ENCODE results near the gene SLC7A6OS. TPM values are rescaled to one million over a fixed set of nuclear protein-coding genes. Genes with fewer than 3 reads are reported as not detected.

The SLC7A6OS gene
- total RNA-seq, 2 donors from 2014 or later, result 21.3 to 21.8 TPM

- H3K27me3 Mint-ChIP-seq, result no peaks in the 10 kb centered on the region
- no peak overlapping the region for H3K27ac Mint-ChIP-seq
- ATAC-seq (replicated peaks), result no peak
- H3K4me1 Mint-ChIP-seq, result no peaks in the 10 kb centered on the region
- peaks cover 99% of the 10 kb centered on the region for H3K36me3 Mint-ChIP-seq (ENCODE audit: low read depth)
- H3K4me3 Mint-ChIP-seq, result no peak overlapping the region
- no peaks in the 10 kb centered on the region for H3K9me3 Mint-ChIP-seq
Measured at GRCh38 chr16:68349838-68350410, 39.2 kb upstream of the SLC7A6OS start.

GRCh38 chr16:68348639-68349445 is 38.1 kb upstream of the SLC7A6OS start:
- Mint-ChIP-seq H3K4me3 (no peak overlapping the region), H3K27ac (no peak overlapping the region), H3K4me1 (no peaks in the 10 kb centered on the region), H3K36me3 (ENCODE audit: low read depth) (peaks cover 97% of the 10 kb centered on the region), H3K9me3 (no peaks in the 10 kb centered on the region), H3K27me3 (no peaks in the 10 kb centered on the region)
- ATAC-seq (replicated peaks), result no peak

- H3K27ac Mint-ChIP-seq, result no peak overlapping the region
- no peaks in the 10 kb centered on the region for H3K27me3 Mint-ChIP-seq
- H3K36me3 Mint-ChIP-seq (ENCODE audit: low read depth), result peaks cover 96% of the 10 kb centered on the region
- ATAC-seq (replicated peaks), result no peak
- no peaks in the 10 kb centered on the region for H3K4me1 Mint-ChIP-seq
- no peaks in the 10 kb centered on the region for H3K9me3 Mint-ChIP-seq
- no peak overlapping the region for H3K4me3 Mint-ChIP-seq
Measured at GRCh38 chr16:68347605-68348004, 36.9 kb upstream of the SLC7A6OS start.

- Mint-ChIP-seq H3K4me3 (no peak overlapping the region), H3K4me1 (no peaks in the 10 kb centered on the region), H3K9me3 (no peaks in the 10 kb centered on the region), H3K27ac (no peak overlapping the region), H3K36me3 (ENCODE audit: low read depth) (peaks cover 96% of the 10 kb centered on the region), H3K27me3 (no peaks in the 10 kb centered on the region)
- ATAC-seq (replicated peaks), result no peak
Measured at GRCh38 chr16:68346892-68347480, 36.2 kb upstream of the SLC7A6OS start.

DNA sequence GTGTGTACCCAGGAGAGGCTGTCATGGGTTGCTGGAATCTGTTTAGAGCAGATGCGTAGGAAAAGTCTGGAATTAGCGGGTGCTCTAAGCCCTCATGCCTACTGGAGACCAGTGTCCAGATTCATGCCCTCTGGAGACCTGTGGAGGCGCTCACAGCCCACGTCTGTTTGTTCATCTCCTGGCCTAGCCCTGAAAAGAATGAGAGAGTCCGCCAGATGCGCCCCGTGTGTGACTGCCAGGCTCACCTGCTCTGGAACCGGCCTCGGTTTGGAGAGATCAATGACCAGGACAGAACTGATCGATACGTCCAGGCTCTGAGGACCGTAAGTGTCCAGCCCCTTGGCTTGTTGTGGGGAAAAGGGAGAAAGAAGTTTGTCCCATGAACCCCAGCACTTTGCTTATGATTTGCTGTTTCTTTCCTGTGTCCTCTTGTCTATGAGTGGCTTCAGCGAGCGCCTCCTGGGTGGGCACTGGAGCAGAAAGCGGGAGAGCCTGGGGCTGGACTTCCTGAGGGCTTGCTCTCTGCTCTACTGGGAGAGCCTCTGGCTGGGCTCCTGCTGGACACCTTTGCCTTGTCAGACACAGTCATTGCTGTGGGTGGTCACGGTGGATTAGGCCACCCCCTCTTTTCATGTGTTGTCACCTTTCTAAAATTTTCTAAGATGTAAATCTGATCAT is 35.4 kb upstream of the SLC7A6OS start:
- H3K4me1 Mint-ChIP-seq, result no peaks in the 10 kb centered on the region
- no peak overlapping the region for H3K4me3 Mint-ChIP-seq
- H3K9me3 Mint-ChIP-seq, result no peaks in the 10 kb centered on the region
- no peaks in the 10 kb centered on the region for H3K27me3 Mint-ChIP-seq
- no peak overlapping the region for H3K27ac Mint-ChIP-seq
- H3K36me3 Mint-ChIP-seq (ENCODE audit: low read depth), result peaks cover 96% of the 10 kb centered on the region
- ATAC-seq (replicated peaks), result no peak

GRCh38 chr16:68345351-68345810 is 34.6 kb upstream of the SLC7A6OS start:
- no peak for ATAC-seq (replicated peaks)
- no peaks in the 10 kb centered on the region for H3K27me3 Mint-ChIP-seq
- H3K36me3 Mint-ChIP-seq (ENCODE audit: low read depth), result peaks cover 96% of the 10 kb centered on the region
- H3K27ac Mint-ChIP-seq, result no peak overlapping the region
- no peaks in the 10 kb centered on the region for H3K4me1 Mint-ChIP-seq
- H3K4me3 Mint-ChIP-seq, result no peak overlapping the region
- H3K9me3 Mint-ChIP-seq, result no peaks in the 10 kb centered on the region

DNA sequence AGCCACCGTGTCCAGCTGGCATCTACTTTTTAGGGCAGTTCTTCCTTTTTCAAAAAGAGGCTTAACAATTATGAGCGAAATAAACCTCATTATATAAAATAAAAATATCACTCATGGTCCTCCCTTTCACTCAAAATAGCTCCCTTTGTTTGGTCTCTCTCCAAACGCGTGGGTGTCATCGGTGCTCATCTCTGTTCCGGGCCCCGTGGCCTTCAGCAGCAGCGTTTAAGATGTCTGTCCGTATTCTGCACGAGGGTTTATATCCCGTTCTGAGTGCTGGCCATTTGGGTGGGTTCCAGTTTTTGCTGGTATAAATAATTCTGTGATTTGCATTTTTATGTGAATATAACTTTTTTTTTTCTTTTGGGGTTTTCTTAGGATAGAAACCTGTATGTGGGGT is 33.5 kb upstream of the SLC7A6OS start:
- ATAC-seq (replicated peaks), result no peak
- H3K4me1 Mint-ChIP-seq, result no peaks in the 10 kb centered on the region
- no peak overlapping the region for H3K27ac Mint-ChIP-seq
- peaks cover 96% of the 10 kb centered on the region for H3K36me3 Mint-ChIP-seq (ENCODE audit: low read depth)
- no peak overlapping the region for H3K4me3 Mint-ChIP-seq
- H3K9me3 Mint-ChIP-seq, result no peaks in the 10 kb centered on the region
- no peaks in the 10 kb centered on the region for H3K27me3 Mint-ChIP-seq

GRCh38 chr16:68343137-68343536 is 32.4 kb upstream of the SLC7A6OS start:
- peaks cover 3% of the 10 kb centered on the region for H3K4me1 Mint-ChIP-seq
- no peak for ATAC-seq (replicated peaks)
- peaks cover 96% of the 10 kb centered on the region for H3K36me3 Mint-ChIP-seq (ENCODE audit: low read depth)
- no peak overlapping the region for H3K27ac Mint-ChIP-seq
- H3K27me3 Mint-ChIP-seq, result no peaks in the 10 kb centered on the region
- H3K9me3 Mint-ChIP-seq, result no peaks in the 10 kb centered on the region
- no peak overlapping the region for H3K4me3 Mint-ChIP-seq

GRCh38 chr16:68342620-68343019 is 31.9 kb upstream of the SLC7A6OS start:
- no peak for ATAC-seq (replicated peaks)
- Mint-ChIP-seq H3K4me1 (peaks cover 7% of the 10 kb centered on the region), H3K4me3 (no peak overlapping the region), H3K27me3 (no peaks in the 10 kb centered on the region), H3K9me3 (no peaks in the 10 kb centered on the region), H3K27ac (no peak overlapping the region), H3K36me3 (ENCODE audit: low read depth) (peaks cover 96% of the 10 kb centered on the region)

GRCh38 chr16:68339214-68339613 is 28.5 kb upstream of the SLC7A6OS start:
- no peak overlapping the region for H3K4me3 Mint-ChIP-seq
- peaks cover 7% of the 10 kb centered on the region for H3K4me1 Mint-ChIP-seq
- H3K27ac Mint-ChIP-seq, result no peak overlapping the region
- H3K27me3 Mint-ChIP-seq, result no peaks in the 10 kb centered on the region
- peaks cover 94% of the 10 kb centered on the region for H3K36me3 Mint-ChIP-seq (ENCODE audit: low read depth)
- no peaks in the 10 kb centered on the region for H3K9me3 Mint-ChIP-seq
- no peak for ATAC-seq (replicated peaks)

DNA sequence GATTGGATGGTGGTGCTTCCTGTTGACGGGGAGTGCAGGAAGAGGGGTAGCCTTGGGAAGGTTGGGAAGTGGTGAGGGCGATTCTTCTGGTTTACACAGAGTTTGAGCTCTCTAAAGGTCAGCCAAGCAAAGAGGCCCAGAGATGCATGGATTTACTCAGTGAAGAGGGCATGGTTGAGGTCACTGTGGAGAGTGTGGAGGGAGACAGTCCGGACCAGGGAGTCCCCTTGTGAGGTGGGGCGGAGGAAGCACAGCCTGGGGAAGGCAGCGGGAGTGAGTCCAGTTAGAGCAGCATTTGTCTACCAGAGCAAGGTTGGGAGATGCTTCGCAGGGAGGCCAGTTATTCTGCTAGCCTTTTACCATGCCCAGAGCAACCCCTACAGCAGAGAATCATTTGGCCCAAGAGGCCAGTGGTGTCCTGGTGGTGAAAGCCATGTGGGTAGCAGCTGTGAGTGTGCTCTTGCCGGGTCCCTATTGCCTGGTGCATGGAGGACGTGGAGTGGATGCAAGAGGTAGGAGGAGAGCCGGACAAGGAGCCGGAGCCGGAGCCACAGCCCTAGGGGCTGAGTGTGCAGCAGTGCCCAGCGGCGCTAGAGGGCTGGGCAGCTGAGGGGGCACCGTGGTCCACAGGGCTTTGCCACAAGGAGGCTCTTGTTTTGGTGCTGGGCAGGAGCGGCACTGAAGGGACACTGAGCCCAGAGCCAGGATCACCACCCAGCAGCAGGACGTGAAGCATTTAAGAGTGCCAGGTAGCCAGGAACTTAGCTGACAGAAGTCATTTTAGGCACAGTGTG is 27.8 kb upstream of the SLC7A6OS start:
- ATAC-seq (replicated peaks), result no peak
- Mint-ChIP-seq H3K36me3 (ENCODE audit: low read depth) (peaks cover 96% of the 10 kb centered on the region), H3K4me3 (no peak overlapping the region), H3K9me3 (no peaks in the 10 kb centered on the region), H3K27me3 (no peaks in the 10 kb centered on the region), H3K4me1 (peaks cover 7% of the 10 kb centered on the region), H3K27ac (peak overlapping the region; percentile 31)

DNA sequence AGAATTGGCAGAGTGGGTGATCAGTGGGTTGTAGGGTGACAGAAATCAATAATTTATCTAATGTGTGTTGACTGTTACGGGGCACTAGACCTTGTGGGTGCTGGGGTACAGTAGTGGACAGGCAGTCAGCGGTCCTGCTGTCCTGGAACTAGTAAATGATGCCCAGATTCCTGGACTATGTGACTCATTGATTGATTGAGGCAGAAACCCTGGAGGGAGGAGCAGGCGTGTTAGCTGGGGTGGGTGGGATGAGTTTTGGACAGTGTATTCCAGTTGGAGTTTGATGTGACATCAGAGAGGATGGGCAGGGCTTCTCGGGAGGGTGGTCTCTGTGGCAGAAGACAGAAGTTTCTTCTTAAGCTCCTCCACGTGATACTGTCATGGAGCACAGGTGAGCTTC is 24.4 kb upstream of the SLC7A6OS start:
- Mint-ChIP-seq H3K27ac (no peak overlapping the region), H3K9me3 (no peaks in the 10 kb centered on the region), H3K4me1 (peaks cover 7% of the 10 kb centered on the region), H3K4me3 (no peak overlapping the region), H3K36me3 (ENCODE audit: low read depth) (peaks cover 88% of the 10 kb centered on the region), H3K27me3 (no peaks in the 10 kb centered on the region)
- no peak for ATAC-seq (replicated peaks)

- peak overlapping the region; percentile 47 for H3K27ac Mint-ChIP-seq
- no peaks in the 10 kb centered on the region for H3K27me3 Mint-ChIP-seq
- peaks cover 10% of the 10 kb centered on the region for H3K4me1 Mint-ChIP-seq
- H3K36me3 Mint-ChIP-seq (ENCODE audit: low read depth), result peaks cover 79% of the 10 kb centered on the region
- H3K4me3 Mint-ChIP-seq, result no peak overlapping the region
- H3K9me3 Mint-ChIP-seq, result no peaks in the 10 kb centered on the region
- no peak for ATAC-seq (replicated peaks)
Measured at GRCh38 chr16:68332411-68333121, 21.8 kb upstream of the SLC7A6OS start.

All from activated T-helper 17 cell treated with anti-CD3 and anti-CD28 coated beads, Interleukin-2, amount 50 U/mL, for 72 hours (primary cell).